GM18505 (cell line): ENCODE results near the gene RTBDN.
A peak's percentile ranks its signal among the peaks of the same experiment; 100 is the strongest.
"Not testable (repeated sequence)": the region's sequence is repeated elsewhere in the genome, so short reads cannot be mapped to it uniquely, and the experiment has no call there.

ENCODE experiments used
- ATAC-seq: cut with Tn5 transposase; IDR thresholded peaks from one replicate; pipeline ENCODE4 v1.9.1; 2021; ENCODE audit not compliant: unreplicated experiment
- POLR2A ChIP-seq: IDR thresholded peaks from 4 replicates; pipeline ENCODE4 v1.6.1; 2011; ENCODE audit warnings: borderline replicate concordance; ENCODE audit not compliant: insufficient read depth, insufficient read length; ENCODE audit errors: extremely low read depth

The RTBDN gene

GRCh38 chr19:12866416-12867119 is 32.2 kb upstream of the RTBDN start:
- no peak for ATAC-seq
- TF ChIP-seq POLR2A: no peak

DNA sequence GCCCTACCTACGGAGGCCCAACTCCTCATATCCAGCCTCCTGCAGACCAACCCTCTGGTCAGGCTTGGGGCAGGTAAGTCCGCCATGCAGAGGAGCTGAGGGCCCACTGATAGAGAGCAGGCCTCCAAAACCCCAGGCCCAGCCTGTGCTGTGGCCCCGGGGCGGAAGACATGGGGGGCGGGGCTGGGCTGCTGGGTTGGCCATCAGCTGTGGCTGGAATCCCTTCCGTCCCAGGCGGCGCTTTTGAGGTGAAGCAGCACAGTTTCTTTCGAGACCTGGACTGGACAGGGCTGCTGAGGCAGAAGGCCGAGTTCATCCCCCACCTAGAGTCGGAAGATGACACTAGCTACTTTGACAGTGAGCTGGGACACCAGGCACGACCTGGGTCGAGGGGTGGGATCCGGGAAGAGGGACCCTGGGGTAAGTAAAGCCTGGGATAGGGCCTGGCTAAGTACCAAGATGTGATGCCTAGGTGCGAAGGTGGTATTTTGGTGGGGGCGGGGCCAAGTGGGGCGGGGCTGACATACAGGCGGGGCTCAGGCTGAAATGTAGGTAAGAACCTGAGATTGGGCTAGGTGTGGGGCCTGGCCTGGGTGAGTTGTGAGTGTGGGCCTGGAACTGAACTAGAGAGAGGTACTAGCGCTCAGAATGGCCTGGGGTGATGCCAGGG is 31.5 kb upstream of the RTBDN start:
- no peak for TF ChIP-seq POLR2A
- ATAC-seq: no peak

GRCh38 chr19:12864721-12865715 is 30.6 kb upstream of the RTBDN start:
- no peak for ATAC-seq
- TF ChIP-seq POLR2A: no peak

GRCh38 chr19:12864143-12864542 is 29.8 kb upstream of the RTBDN start:
- TF ChIP-seq POLR2A: no peak
- ATAC-seq: no peak

DNA sequence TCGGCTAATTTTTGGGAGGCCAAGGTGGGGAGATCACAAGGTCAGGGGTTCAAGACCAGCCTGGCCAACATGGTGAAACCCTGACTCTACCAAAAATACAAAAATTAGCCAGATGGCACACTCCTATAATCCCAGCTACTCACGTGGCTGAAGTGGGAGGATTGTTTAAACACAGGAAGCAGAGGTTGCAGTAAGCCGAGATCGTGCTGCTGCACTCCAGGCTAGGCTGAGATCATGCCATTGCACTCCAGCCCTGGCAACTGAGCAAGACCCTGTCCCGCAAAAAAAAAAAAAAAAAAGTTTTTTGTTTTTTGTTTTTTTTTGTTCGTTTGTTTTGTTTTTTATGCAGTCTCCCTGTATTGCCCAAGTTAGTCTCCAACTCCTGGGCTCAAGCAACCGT is 25.2 kb upstream of the RTBDN start:
- ATAC-seq: no peak
- no peak for TF ChIP-seq POLR2A

DNA sequence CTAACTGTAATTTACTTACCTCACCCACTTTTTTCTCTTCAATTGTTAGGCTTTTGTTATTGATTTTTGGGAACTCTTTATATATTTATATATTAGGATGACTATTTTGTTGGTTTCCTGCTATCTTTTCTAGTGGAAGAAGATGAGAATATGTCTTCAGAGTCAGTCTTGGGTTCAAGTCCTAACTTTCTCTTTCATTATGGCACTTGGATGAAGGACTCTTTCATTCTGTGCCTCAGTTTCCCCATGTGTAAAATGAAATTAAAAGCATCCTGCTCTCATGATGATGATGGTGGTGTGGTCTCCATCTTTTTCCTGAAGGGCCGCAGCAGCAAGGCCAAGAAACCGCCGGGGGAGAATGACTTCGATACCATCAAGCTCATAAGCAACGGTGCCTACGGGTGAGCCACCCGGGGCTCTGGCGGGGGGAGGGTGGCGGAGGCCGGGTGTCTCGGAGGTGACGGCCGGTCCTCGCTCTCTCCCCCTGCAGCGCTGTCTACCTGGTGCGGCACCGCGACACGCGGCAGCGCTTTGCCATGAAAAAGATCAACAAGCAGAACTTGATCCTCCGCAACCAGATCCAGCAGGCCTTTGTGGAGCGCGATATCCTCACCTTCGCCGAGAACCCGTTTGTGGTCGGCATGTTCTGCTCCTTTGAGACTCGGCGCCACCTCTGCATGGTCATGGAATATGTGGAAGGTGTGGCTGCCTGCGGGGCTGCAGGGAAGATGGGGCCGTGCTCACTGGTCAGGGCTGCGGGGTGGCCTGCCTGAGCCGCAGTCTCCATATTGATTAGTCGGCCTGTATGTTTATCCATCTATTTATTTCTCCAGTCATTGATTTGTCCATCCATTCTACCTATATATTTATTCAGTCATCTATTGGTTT is 23.9 kb upstream of the RTBDN start:
- ATAC-seq: no peak
- no peak for TF ChIP-seq POLR2A

GRCh38 chr19:12856653-12857052 is 22.3 kb upstream of the RTBDN start:
- no peak for TF ChIP-seq POLR2A
- no peak for ATAC-seq

DNA sequence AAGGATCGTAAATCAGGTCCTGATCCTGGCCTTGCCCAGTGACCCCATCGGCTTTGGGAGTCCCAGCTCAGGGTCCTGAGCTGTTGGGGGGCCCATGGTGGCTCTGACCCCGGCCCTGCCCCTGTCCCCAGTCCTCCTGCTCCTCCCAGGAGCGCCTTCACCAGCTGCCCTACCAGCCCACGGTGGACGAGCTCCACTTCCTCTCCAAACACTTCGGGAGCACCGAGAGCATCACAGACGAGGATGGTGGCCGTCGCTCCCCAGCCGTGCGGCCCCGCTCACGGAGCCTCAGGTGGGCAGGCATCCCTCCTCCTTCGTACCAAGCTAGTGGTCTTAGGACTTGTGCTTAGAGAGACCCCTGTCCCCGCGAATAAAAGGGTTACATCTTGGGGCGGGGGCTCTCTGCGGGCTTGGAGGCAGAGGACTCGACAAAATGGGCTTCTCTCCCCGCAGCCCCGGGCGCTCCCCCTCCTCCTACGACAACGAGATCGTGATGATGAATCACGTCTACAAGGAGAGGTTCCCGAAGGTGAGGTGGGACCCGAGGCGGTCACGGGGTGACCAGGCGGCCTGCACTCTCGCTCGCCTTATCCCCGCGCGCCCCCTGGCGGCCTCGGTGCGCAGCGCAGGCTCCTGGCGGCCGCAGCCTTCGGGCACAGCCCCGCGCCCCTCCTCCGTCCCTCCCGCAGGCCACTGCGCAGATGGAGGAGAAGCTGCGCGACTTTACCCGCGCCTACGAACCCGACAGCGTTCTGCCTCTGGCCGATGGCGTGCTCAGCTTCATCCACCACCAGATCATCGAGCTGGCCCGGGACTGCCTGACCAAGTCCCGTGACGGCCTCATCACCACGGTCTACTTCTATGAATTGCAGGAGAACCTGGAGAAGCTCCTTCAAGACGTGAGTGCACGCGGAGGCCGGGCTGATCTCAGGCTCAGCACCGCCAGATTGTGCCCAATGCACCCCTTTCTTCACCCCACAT is 13.1 kb upstream of the RTBDN start:
- no peak for TF ChIP-seq POLR2A
- peak; percentile 69 for ATAC-seq

DNA sequence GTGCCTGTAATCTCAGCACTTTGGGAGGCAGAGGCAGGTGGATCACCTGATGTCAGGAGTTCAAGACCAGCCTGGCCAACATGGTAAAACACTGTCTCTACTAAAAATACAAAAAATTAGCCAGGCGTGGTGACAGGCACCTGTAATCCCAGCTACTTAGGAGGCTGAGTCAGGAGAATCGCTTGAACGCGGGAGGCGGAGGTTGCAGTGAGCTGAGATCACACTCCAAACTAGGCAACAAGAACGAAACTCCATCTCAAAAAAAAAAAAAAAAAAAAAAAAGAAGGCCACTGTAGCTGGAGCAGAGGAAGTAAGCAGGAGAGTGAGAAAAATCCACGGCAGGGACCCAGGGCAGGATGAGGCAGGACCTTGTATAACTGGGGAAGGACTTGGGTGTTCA is 12.2 kb upstream of the RTBDN start:
- not testable (repeated sequence) for ATAC-seq

DNA sequence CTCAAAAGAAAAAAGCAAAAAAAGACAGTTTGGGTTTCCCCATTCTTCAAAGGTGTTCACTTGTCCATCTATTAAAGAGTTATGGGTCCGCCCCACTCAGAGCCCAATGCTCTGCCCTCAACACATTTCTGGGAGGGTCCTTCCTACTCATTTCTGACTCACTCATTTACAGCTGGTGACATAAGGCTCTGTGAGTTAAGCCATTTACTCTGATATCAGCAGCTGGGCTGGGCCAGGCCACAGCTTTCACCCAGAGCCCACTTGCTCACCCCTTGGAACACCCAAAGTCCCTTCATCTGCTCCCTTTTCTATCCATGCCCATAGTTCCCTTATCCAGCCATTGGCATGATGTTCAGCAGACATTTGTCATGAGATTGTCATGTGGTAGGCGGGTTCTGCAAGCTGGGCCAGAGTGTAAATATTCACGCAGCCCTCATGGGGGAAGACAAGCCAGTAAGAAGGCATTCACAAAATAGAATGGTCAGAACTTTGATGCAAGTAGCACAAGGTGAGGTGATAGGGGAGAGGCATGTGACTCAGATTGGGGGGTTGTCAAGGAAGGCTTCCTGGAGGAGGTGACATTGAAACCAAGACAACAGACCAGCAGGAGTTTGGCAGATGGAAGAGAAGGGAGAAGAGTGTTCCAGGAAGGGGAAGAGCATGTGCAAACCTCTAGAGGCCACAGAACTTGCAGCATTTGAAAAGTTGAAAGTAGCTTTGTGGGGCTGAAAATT is 9.8 kb upstream of the RTBDN start:
- no peak for ATAC-seq
- TF ChIP-seq POLR2A: no peak

GRCh38 chr19:12843328-12843727 is 8.9 kb upstream of the RTBDN start:
- no peak for TF ChIP-seq POLR2A
- no peak for ATAC-seq
